IMR-90 (cell line): ENCODE data around the gene C11orf97. TPM values are rescaled to one million over a fixed set of nuclear protein-coding genes. Genes with fewer than 3 reads are reported as not detected.

ENCODE experiments used
- ATAC-seq: fragments of 200-7000 bp; cut with Tn5 transposase; 2 replicates; pipeline ENCODE4 v1.9.1; 2020; ENCODE audit warnings: low read depth, mild to moderate bottlenecking, moderate library complexity
- BruUV-seq: library from RNA; stranded (reverse); fragments of 400-500 nt; replicated peaks from 2 replicates; lab custom pipeline; 2021; lab: Mats Ljungman, UMichigan
- CTCF ChIA-PET: fragments of 300-600 bp; formaldehyde crosslinking; extraction: SDS; loops from one replicate; lab custom pipeline; 2021; ENCODE audit warnings: antibody characterized with exemption; lab: Yijun Ruan, JAX
- POLR2A ChIA-PET: fragments of 300-600 bp; sonication (Branson Sonifier 250); formaldehyde crosslinking; loops from one replicate; lab custom pipeline; 2022; ENCODE audit warnings: antibody characterized with exemption; ENCODE audit not compliant: unreplicated experiment; lab: Charles Lee
- DNase-seq: peaks from one replicate; pipeline ENCODE4 v3.0.0; 2013
- H2AFZ ChIP-seq: replicated peaks from 2 replicates; pipeline ENCODE3; 2013; ENCODE audit warnings: low read length, mild to moderate bottlenecking; ENCODE audit not compliant: poor library complexity
- H2AK5ac ChIP-seq: 2 replicates; pipeline ENCODE4 v1.6.1; 2013; ENCODE audit warnings: low read depth, low read length, inconsistent platforms
- H2AK9ac ChIP-seq: replicated peaks from 2 replicates; pipeline ENCODE3; 2013; ENCODE audit warnings: mild to moderate bottlenecking, low read depth, low read length, moderate library complexity; ENCODE audit not compliant: poor library complexity
- H2BK120ac ChIP-seq: 2 replicates; pipeline ENCODE4 v1.6.1; 2013; ENCODE audit warnings: low read depth, low read length, inconsistent platforms
- H2BK15ac ChIP-seq: 3 replicates; pipeline ENCODE4 v1.6.1; 2013; ENCODE audit warnings: low read depth, low read length, inconsistent platforms
- H2BK20ac ChIP-seq: 2 replicates; pipeline ENCODE4 v1.6.1; 2013; ENCODE audit warnings: low read depth, mild to moderate bottlenecking, inconsistent platforms, low read length, moderate library complexity
- H2BK5ac ChIP-seq: 2 replicates; pipeline ENCODE4 v1.6.1; 2013; ENCODE audit warnings: mild to moderate bottlenecking, low read depth, low read length, inconsistent platforms; ENCODE audit not compliant: poor library complexity, severe bottlenecking
- H3K14ac ChIP-seq: replicated peaks from 2 replicates; pipeline ENCODE4 v1.6.1; 2013; ENCODE audit warnings: low read depth, low read length, inconsistent platforms
- H3K18ac ChIP-seq: 2 replicates; pipeline ENCODE4 v1.6.1; 2013; ENCODE audit warnings: low read depth, low read length, control low read depth
- H3K23ac ChIP-seq: 2 replicates; pipeline ENCODE4 v1.6.1; 2013; ENCODE audit warnings: low read depth, low read length, inconsistent platforms
- H3K27ac ChIP-seq: 2 replicates; pipeline ENCODE4 v1.5.1; 2013; ENCODE audit warnings: mild to moderate bottlenecking, control low read depth, low read length; ENCODE audit not compliant: insufficient read depth
- H3K27me3 ChIP-seq: 2 replicates; pipeline ENCODE4 v1.6.1; 2013; ENCODE audit warnings: low read length; ENCODE audit not compliant: control insufficient read depth, insufficient read depth
- H3K36me3 ChIP-seq: 2 replicates; pipeline ENCODE4 v1.6.1; 2013; ENCODE audit warnings: low read length, mixed read lengths; ENCODE audit not compliant: control insufficient read depth, insufficient read depth
- H3K4ac ChIP-seq: 2 replicates; pipeline ENCODE4 v1.6.1; 2013; ENCODE audit warnings: low read depth, low read length, inconsistent platforms
- H3K4me1 ChIP-seq: 2 replicates; pipeline ENCODE4 v1.6.1; 2013; ENCODE audit warnings: low read length, mixed read lengths; ENCODE audit not compliant: control insufficient read depth, insufficient read depth
- H3K4me2 ChIP-seq: 2 replicates; pipeline ENCODE4 v1.6.1; 2013; ENCODE audit warnings: low read depth, mild to moderate bottlenecking, control low read depth, low read length, moderate library complexity
- H3K4me3 ChIP-seq: 2 replicates; pipeline ENCODE4 v1.5.1; 2013; ENCODE audit warnings: low read depth, mild to moderate bottlenecking, control low read depth, low read length, moderate library complexity; ENCODE audit not compliant: insufficient read depth
- H3K56ac ChIP-seq: 2 replicates; pipeline ENCODE4 v1.6.1; 2013; ENCODE audit warnings: low read length, inconsistent platforms; ENCODE audit not compliant: insufficient read depth; ENCODE audit errors: extremely low read depth
- H3K79me1 ChIP-seq, 2 experiments: 2 replicates each; pipeline ENCODE4 v1.6.1; 2013; ENCODE audit warnings: low read length in 2 of 2, inconsistent platforms in 1 of 2, low read depth in 1 of 2
- H3K9ac ChIP-seq: 2 replicates; pipeline ENCODE4 v1.6.1; 2013; ENCODE audit warnings: low read depth, low read length, control low read depth
- H3K9me1 ChIP-seq: 2 replicates; pipeline ENCODE4 v1.6.1; 2013; ENCODE audit warnings: low read length, inconsistent platforms; ENCODE audit not compliant: insufficient read depth
- H3K9me3 ChIP-seq: 2 replicates; pipeline ENCODE4 v1.6.1; 2013; ENCODE audit warnings: low read length; ENCODE audit not compliant: control insufficient read depth, insufficient read depth
- H4K20me1 ChIP-seq: 2 replicates; pipeline ENCODE4 v1.6.1; 2013; ENCODE audit warnings: low read length, inconsistent platforms; ENCODE audit not compliant: insufficient read depth
- H4K5ac ChIP-seq: 2 replicates; pipeline ENCODE4 v1.6.1; 2013; ENCODE audit warnings: mild to moderate bottlenecking, low read depth, low read length, control low read depth
- H4K8ac ChIP-seq, 2 experiments: 2 replicates each; pipeline ENCODE4 v1.6.1; 2013; ENCODE audit warnings: low read depth in 2 of 2, low read length in 2 of 2, control low read depth in 1 of 2, inconsistent platforms in 1 of 2
- H4K91ac ChIP-seq: 2 replicates; pipeline ENCODE4 v1.6.1; 2013; ENCODE audit warnings: low read depth, low read length, inconsistent platforms; ENCODE audit not compliant: insufficient read depth
- BHLHE40 ChIP-seq: fragments of 150-350 bp; IDR thresholded peaks from 2 replicates; pipeline ENCODE4 v1.6.1; 2016; ENCODE audit warnings: mild to moderate bottlenecking, low read depth, low read length
- MAFK ChIP-seq: IDR thresholded peaks from 2 replicates; pipeline ENCODE4 v1.6.1; 2012; ENCODE audit warnings: low read depth, low read length, improper control_type of control experiment
- RFX5 ChIP-seq: IDR thresholded peaks from 2 replicates; pipeline ENCODE4 v1.8.0; 2012; ENCODE audit warnings: low read depth, mild to moderate bottlenecking, low read length, moderate library complexity
- WGBS, 2 experiments: methylation state at CpG; one replicate each; pipeline versions ENCODE4 v1.1.5 to v1.1.7; 2013; ENCODE audit warnings: missing lambda C conversion rate in 2 of 2; ENCODE audit not compliant: insufficient read length in 1 of 2; ENCODE audit errors: extremely low coverage in 2 of 2; 5-methylcytosine and 5-hydroxymethylcytosine counted together
- dilution Hi-C: fragments of 300-500 bp; cut with HindIII; formaldehyde crosslinking; loops from one replicate; pipeline ENCODE4 v1.14.3; 2018; ENCODE audit warnings: low sequenced_read_pairs; ENCODE audit not compliant: unreplicated experiment
- in situ Hi-C: fragments of 300-500 bp; cut with MboI; formaldehyde crosslinking; loops from 3 replicates; pipeline ENCODE4 v1.14.3; 2019; ENCODE audit warnings: low sequenced_read_pairs, inconsistent platforms, mixed read lengths
- intact Hi-C: fragments of 100-400 bp; cut with micrococcal nuclease; formaldehyde crosslinking; loops from 2 replicates; pipeline ENCODE4 v1.10.0; 2022
- polyA plus RNA-seq, 3 experiments: library from polyadenylated mRNA; depleted of rRNA; stranded (reverse); fragments of >200 nt; gene quantifications; 2 replicates each; pipeline ENCODE4 v1.2.3, GENCODE V29; 2012; ENCODE audit warnings: low replicate concordance in 1 of 3
- total RNA-seq: library from RNA; depleted of rRNA; stranded (reverse); fragments of >200 nt; gene quantifications from 2 replicates; pipeline ENCODE4 v1.2.3, GENCODE V29; 2012

The C11orf97 gene
- total and polyA plus RNA-seq, 2 of the 4 experiments (the other 2 are of a cell fraction), result not detected

DNA sequence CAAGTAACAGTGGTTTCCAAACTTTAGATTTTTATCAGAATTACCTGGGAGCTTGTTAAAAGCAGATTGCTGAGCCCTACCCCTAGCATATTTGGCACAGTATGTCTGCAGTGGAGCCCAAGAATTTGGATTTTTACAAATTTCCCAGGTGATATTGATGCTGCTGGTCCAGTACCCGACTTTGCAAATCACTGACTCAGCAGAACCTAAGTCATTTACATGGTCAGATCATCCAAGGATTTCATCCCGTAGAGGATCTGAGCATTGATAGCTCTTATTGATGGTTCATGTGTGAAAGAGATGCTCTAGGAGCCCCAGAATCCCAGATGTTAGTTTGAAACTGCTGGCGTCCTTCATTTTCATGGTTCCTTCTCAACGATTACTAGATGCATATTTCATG, 6.0 kb downstream of the C11orf97 start:
- CTCF ChIA-PET, result interaction anchor here (0.6 to 1.6 kb wide), 5 partner anchors 21 to 655 kb away, joined by 3 to 7 read pairs (median 5); no protein-coding TSS in a partner anchor
- Histone ChIP-seq H2BK5ac (no peak overlapping the region), H2AK5ac (no peak overlapping the region), H3K18ac (no peak overlapping the region), H2AFZ (no peak overlapping the region), H3K4ac (no peak overlapping the region), H3K4me2 (no peak overlapping the region), H3K9me1 (no peaks in the 10 kb centered on the region), H3K56ac (no peak overlapping the region), H2AK9ac (no peak overlapping the region), H3K4me3 (no peak overlapping the region), H3K36me3 (no peaks in the 10 kb centered on the region), H3K27ac (no peak overlapping the region), H2BK15ac (no peak overlapping the region), H3K9me3 (no peaks in the 10 kb centered on the region), H4K20me1 (no peaks in the 10 kb centered on the region), H4K91ac (no peak overlapping the region), H2BK120ac (no peak overlapping the region), H3K4me1 (peaks cover 2% of the 10 kb centered on the region; the same call in 1 of the 2 replicates), H3K23ac (no peak overlapping the region), H3K79me1 (no peaks in the 10 kb centered on the region), H4K5ac (no peak overlapping the region), H2BK20ac (no peak overlapping the region), H4K8ac (no peak overlapping the region), H3K14ac (no peak overlapping the region), H3K9ac (no peak overlapping the region), H3K27me3 (peaks cover 8% of the 10 kb centered on the region)
- no CpG with 5 or more reads among the region's 4 CpGs for WGBS, 2 experiments
- dilution Hi-C loops (no loop called here), in situ Hi-C loops (loop anchor here (5.0 kb wide), 1 partner anchor 79 kb away; no protein-coding TSS in a partner anchor), intact Hi-C loops (no loop called here)
- no TSS peak for BruUV-seq
- ATAC-seq, result no peak
- DNase-seq, result no peak
- no peak for TF ChIP-seq RFX5
- TF ChIP-seq BHLHE40, result no peak
- TF ChIP-seq MAFK, result peak; percentile 91
- POLR2A ChIA-PET, result no interaction called here
